Smooth muscle cell (in vitro differentiated cells): ENCODE results near the gene KIAA1549. TPM values are rescaled to one million over a fixed set of nuclear protein-coding genes. Genes with fewer than 3 reads are reported as not detected.

ENCODE experiments used
- DNase-seq: peaks from one replicate; lab custom pipeline; 2025; ENCODE audit not compliant: unreplicated experiment; lab: John Stamatoyannopoulos, UW
- H2AFZ ChIP-seq: fragments of 200-600 bp; sonication (generic); 2 replicates; pipeline ENCODE4 v1.6.0; 2016; ENCODE audit warnings: antibody characterized with exemption, low read depth, mild to moderate bottlenecking
- H3F3A ChIP-seq: fragments of 200-600 bp; sonication (generic); 2 replicates; pipeline ENCODE4 v1.6.0; 2017; ENCODE audit warnings: antibody characterized with exemption, low read depth
- H3K27ac ChIP-seq: fragments of 200-600 bp; sonication (generic); 2 replicates; pipeline ENCODE4 v1.5.1; 2016; ENCODE audit warnings: low read depth, mild to moderate bottlenecking
- H3K27me3 ChIP-seq: fragments of 200-600 bp; sonication (generic); 2 replicates; pipeline ENCODE4 v1.6.1; 2016; ENCODE audit warnings: low read depth, mild to moderate bottlenecking
- H3K36me3 ChIP-seq: fragments of 200-600 bp; sonication (generic); 2 replicates; pipeline ENCODE4 v1.5.1; 2016; ENCODE audit warnings: low read depth
- H3K4me1 ChIP-seq: fragments of 200-600 bp; sonication (generic); 2 replicates; pipeline ENCODE4 v1.5.1; 2016; ENCODE audit warnings: low read depth
- H3K4me2 ChIP-seq: fragments of 200-600 bp; sonication (generic); 2 replicates; pipeline ENCODE4 v1.6.0; 2016; ENCODE audit warnings: mild to moderate bottlenecking
- H3K4me3 ChIP-seq: fragments of 200-600 bp; sonication (generic); 2 replicates; pipeline ENCODE4 v1.5.1; 2016; ENCODE audit warnings: mild to moderate bottlenecking
- H3K79me2 ChIP-seq: fragments of 200-600 bp; sonication (generic); 2 replicates; pipeline ENCODE4 v1.6.0; 2016; ENCODE audit warnings: low read depth, mild to moderate bottlenecking
- H3K9ac ChIP-seq: fragments of 200-600 bp; sonication (generic); 2 replicates; pipeline ENCODE4 v1.6.0; 2016; ENCODE audit warnings: low read depth
- H3K9me3 ChIP-seq: fragments of 200-600 bp; sonication (generic); replicated peaks from 2 replicates; pipeline ENCODE4 v1.5.1; 2016; ENCODE audit warnings: low read depth
- H4K20me1 ChIP-seq: fragments of 200-600 bp; sonication (generic); 2 replicates; pipeline ENCODE4 v1.6.0; 2016; ENCODE audit warnings: low read depth
- CTCF ChIP-seq: fragments of 200-600 bp; sonication (generic); IDR thresholded peaks from 2 replicates; pipeline ENCODE4 v1.5.1; 2017; ENCODE audit warnings: borderline replicate concordance, mild to moderate bottlenecking, antibody characterized with exemption; ENCODE audit not compliant: insufficient read depth, poor library complexity, severe bottlenecking
- WGBS: methylation state at CpG from one replicate; pipeline ENCODE4 v1.1.7; 2016; ENCODE audit warnings: low lambda C conversion rate; 5-methylcytosine and 5-hydroxymethylcytosine counted together
- polyA plus RNA-seq: library from polyadenylated mRNA; unstranded; fragments of >200 nt; fragmentation: Nextera tagmentation; extraction: Ambion mirVana; gene quantifications from 2 replicates; pipeline ENCODE4 v1.2.1, GENCODE V29; 2016
- total RNA-seq: library from RNA; depleted of rRNA; stranded (reverse); fragments of >200 nt; gene quantifications from 2 replicates; pipeline ENCODE4 v1.2.3, GENCODE V29; 2014

The KIAA1549 gene
- total and polyA plus RNA-seq, 2 experiments from 2014 or later: 4.1 to 7.1 TPM

GRCh38 chr7:139023076-139023475 is 41.9 kb upstream of the KIAA1549 start:
- 91% methylated on average over 5 of the region's 5 CpGs for WGBS
- Histone ChIP-seq H4K20me1 (peaks cover 7% of the 10 kb centered on the region), H3F3A (no peaks in the 10 kb centered on the region), H3K9ac (no peak overlapping the region), H3K4me3 (no peak overlapping the region), H3K36me3 (peaks cover 20% of the 10 kb centered on the region), H3K27ac (no peak overlapping the region), H3K27me3 (no peaks in the 10 kb centered on the region), H3K9me3 (no peaks in the 10 kb centered on the region), H3K4me1 (no peaks in the 10 kb centered on the region), H3K4me2 (no peak overlapping the region), H2AFZ (no peak overlapping the region), H3K79me2 (peaks cover 3% of the 10 kb centered on the region)
- TF ChIP-seq CTCF: no peak
- no peak for DNase-seq

GRCh38 chr7:139022286-139022685 is 41.1 kb upstream of the KIAA1549 start:
- no peak for TF ChIP-seq CTCF
- Histone ChIP-seq H3F3A (no peaks in the 10 kb centered on the region), H3K27ac (no peak overlapping the region), H3K79me2 (peaks cover 3% of the 10 kb centered on the region), H3K27me3 (no peaks in the 10 kb centered on the region), H3K4me3 (no peak overlapping the region), H3K9me3 (no peaks in the 10 kb centered on the region), H4K20me1 (peaks cover 7% of the 10 kb centered on the region), H3K4me2 (no peak overlapping the region), H2AFZ (no peak overlapping the region), H3K36me3 (peaks cover 20% of the 10 kb centered on the region), H3K9ac (no peak overlapping the region), H3K4me1 (no peaks in the 10 kb centered on the region)
- 81% methylated on average over 4 of the region's 4 CpGs for WGBS
- no peak for DNase-seq

- H3K9me3 ChIP-seq: no peaks in the 10 kb centered on the region
- H4K20me1 ChIP-seq: no peaks in the 10 kb centered on the region
- no peak overlapping the region for H3K4me2 ChIP-seq
- H3K79me2 ChIP-seq: no peaks in the 10 kb centered on the region
- H3K27ac ChIP-seq: no peak overlapping the region
- DNase-seq: no peak
- no peak overlapping the region for H2AFZ ChIP-seq
- no peaks in the 10 kb centered on the region for H3K4me1 ChIP-seq
- H3K27me3 ChIP-seq: no peaks in the 10 kb centered on the region
- WGBS: 97% methylated on average over 3 of the region's 3 CpGs
- no peak overlapping the region for H3K4me3 ChIP-seq
- H3K36me3 ChIP-seq: peaks cover 8% of the 10 kb centered on the region
- H3F3A ChIP-seq: no peaks in the 10 kb centered on the region
- H3K9ac ChIP-seq: no peak overlapping the region
- TF ChIP-seq CTCF: no peak
These were observed 37.7 kb upstream of the KIAA1549 start for GRCh38 chr7:139018910-139019309.

GRCh38 chr7:139016931-139017511 is 35.8 kb upstream of the KIAA1549 start:
- peak; percentile 1 for DNase-seq
- no peaks in the 10 kb centered on the region for H3F3A ChIP-seq
- no peak overlapping the region for H3K4me2 ChIP-seq
- no peaks in the 10 kb centered on the region for H3K36me3 ChIP-seq
- H3K4me3 ChIP-seq: no peak overlapping the region
- no peaks in the 10 kb centered on the region for H3K9me3 ChIP-seq
- H2AFZ ChIP-seq: no peak overlapping the region
- no peaks in the 10 kb centered on the region for H3K4me1 ChIP-seq
- H4K20me1 ChIP-seq: no peaks in the 10 kb centered on the region
- H3K27me3 ChIP-seq: no peaks in the 10 kb centered on the region
- no peak overlapping the region for H3K9ac ChIP-seq
- 55% methylated on average over 7 of the region's 7 CpGs for WGBS
- TF ChIP-seq CTCF: peak; percentile 45
- H3K27ac ChIP-seq: no peak overlapping the region
- H3K79me2 ChIP-seq: no peaks in the 10 kb centered on the region
